Endothelial cell of hepatic sinusoid (primary cell): ENCODE data around the gene ZNF343.
"Not testable (repeated sequence)": the region's sequence is repeated elsewhere in the genome, so short reads cannot be mapped to it uniquely, and the experiment has no call there.

Experiments used
- in situ Hi-C: cut with HindIII; loops from 2 replicates; pipeline ENCODE4 v1.10.0; 2017; ENCODE audit warnings: low sequenced_read_pairs

Gene ZNF343

DNA sequence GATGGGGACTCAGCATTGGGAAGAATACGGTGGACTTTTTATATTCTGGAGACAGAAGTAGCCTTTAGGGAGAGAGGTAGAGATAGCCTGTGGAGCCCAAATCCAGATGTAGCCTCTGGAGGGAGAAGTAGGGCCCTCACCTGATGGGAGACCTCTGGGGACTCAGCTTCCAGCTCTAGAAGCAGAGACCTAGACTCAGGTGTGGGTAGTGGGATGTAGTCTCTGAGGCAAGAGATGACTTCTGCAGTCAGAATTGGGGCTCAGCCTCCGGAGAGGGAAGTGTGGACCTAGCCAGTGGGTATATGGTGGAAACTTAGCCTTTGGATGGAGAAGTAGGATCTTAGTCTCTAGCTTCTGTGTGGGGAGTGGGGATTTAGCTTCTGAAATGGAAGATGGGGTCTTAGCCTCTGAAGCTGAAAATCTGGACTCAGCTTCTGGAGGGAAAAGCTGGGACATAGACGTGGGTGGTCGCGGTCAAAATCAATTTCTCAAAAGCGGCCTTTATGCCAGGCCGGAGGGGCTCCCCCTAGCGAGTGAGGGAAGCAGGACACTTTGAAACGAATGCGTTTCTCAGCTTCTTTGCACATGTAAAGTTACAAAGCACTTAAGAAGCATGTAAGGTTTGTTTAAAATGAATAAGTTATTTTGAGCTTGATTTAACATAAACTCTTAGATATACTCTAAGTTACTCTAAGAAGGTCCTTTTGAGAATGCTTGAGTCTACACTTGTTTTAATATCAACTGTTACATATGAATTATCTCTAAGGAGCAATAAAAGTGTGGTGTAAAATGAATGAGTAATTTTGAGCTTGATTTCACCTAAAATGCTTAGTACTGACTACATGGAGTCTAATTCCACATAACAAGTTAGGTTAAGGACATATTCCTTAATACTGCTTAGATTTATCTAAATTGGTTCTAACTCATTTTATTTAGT is 12.9 kb upstream of the ZNF343 start:
- in situ Hi-C loops = no loop called here

DNA sequence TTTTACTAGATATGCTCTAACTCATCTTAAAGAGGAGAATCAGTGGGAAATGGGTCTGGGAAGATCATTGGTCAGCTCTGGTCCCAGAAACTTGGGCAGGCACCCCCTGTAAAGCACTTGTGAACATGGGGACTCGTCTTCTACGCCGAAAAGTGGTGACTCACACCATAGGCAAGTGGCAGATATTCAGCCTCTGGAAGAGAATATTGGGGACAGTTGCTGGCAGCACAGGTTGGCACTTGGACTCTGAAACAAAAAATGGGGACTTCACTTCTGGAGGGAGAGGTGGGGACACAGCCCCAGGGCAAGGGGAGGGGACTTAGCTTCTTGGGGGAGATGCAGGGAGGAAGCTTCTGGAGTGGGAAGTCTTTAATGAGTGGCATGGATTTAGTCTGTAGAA is 11.9 kb upstream of the ZNF343 start:
- in situ Hi-C loops = no loop called here

DNA sequence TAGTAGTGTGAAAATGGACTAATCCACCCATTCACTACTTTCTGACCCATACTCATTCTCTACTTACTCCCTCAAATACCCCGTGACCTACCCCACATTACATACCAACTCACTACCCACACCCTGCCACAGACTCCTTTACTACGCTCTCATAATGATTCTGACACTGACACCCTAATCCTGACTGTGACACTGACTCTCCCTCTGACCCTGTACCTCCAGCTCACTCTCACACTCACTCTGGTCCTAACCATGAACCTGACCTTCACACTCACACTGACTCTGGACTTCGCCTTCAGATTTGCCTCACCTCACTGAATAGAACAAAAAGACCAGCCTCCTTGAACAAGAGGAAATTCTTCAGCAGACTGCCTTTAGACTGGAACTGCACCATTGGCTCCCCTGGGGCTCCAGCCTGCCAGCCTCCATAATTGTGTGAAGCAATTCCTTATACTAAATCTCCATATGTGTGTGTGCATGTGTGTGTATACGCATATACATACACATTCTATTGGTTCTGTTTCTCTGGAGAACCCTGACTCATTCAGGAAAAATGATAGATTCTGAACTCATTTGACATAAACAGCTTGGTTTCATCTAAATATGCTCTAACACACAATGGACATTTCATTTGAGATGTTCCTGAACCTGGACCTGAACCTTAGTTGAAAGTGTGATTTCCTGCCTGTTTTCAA is 10.5 kb upstream of the ZNF343 start:
- in situ Hi-C loops = no loop called here

DNA sequence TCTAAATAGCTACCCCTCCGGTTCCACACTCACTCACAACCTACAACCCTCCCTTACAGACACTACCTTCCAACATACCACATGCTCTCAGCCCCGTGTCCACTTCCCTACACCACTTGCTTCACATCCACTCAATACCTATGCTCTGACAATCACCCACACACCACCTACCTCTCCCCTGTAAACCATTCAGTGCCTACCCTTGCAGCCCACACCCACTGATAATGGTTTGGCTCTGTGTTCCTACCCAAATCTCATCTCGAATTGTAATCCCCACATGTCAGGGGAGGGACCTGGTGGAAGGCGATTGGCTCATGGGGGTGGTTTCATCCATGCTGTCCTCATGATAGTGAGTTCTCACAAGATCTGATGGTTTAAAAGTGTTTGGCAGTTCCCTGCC is 9.8 kb upstream of the ZNF343 start:
- in situ Hi-C loops = no loop called here

DNA sequence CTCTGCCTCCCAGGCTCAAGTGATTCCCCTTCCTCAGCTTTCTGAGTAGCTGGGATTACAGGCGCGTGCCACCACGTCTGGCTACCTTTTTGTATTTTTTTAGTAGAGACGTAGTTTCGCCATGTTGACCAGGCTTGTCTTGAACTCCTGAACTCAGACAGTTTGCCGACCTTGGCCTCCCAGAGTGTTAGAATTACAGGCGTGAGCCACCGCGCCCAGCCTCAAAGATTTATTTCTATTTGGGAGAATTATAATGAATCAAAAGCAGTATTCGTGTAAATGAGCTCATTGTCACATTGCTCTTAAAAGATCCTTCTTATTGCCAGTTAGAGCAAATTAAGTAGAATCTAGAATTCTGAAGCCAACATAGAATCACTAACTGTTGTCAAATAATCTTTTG is 9.4 kb upstream of the ZNF343 start:
- in situ Hi-C loops = no loop called here

GRCh38 chr20:2516399-2516798 is 7.7 kb upstream of the ZNF343 start:
- in situ Hi-C loops = no loop called here

DNA sequence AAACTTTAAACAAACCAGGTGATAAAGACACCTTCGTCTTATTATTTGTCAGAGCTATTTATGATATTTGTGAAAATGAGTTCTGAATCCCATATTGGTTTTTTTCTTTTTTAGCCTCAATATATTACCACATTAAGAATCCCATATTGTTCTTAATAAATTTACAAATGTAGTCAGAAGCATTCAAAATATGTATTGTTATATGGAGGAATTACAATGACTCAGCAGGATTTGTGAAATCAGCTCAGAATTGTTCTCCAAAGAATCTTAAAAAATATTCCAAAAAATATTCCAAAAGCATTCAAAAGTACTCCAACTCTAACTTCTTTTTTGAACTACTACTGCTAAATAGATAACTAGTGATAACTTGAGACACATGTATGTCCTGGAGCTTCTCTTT is 6.5 kb upstream of the ZNF343 start:
- in situ Hi-C loops = no loop called here

GRCh38 chr20:2509794-2510193 is 1.1 kb upstream of the ZNF343 start:
- in situ Hi-C loops = no loop called here

GRCh38 chr20:2509468-2509781 is 710 bp upstream of the ZNF343 start:
- in situ Hi-C loops = no loop called here

DNA sequence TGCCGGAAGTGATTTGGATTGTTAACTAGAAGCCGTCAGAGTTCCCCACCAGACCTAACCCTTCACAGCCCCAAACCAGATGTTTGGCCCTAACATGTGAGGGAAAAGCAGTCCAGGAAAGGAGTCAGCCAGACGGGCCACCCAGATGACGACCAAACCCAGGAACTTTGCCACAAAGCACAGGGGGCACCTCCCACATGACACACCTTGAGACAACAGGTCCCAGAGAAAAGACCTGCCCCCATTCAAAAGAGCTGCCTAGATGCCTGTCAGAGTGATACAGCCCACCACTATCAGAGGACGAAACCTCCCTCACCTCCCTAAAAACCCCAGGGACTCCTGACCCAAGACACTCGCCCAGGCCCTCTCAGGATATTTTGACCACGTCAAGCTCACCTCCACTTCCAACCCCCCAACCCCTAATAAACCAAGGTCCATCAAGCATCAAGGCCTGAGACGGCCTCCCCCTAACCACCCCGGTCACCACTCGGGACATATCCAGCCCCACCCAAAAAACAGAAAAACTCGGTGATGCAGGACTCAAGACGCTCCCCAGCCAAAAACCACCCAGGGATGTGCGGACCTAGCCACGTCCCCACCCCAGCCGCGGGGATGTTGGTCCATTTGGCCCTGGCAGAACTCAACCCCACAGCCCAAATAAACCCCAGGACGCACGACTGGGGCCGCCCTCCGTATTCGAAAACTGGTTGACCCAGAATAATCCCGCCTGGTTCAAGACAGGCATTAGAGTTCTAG is 662 bp downstream of the ZNF343 start:
- in situ Hi-C loops = no loop called here

DNA sequence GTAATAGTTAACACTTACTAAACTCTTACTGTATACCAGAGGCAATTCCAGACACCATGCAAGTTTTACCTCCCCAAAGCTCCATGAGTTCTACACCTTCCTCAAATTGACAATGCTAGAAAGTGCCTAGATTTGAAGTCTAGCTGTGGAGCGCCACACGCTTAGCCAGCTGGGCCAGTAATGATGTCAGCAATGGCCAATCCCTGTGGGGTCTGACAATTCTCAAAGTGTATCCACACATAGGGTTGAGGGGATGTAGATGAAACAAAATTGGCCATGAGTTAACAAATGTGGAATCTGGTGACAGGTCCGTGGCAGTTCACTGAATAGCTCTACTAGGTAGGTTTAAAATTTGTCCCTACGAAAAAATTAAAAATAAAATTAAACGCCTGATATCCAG is 1.3 kb downstream of the ZNF343 start:
- in situ Hi-C loops = no loop called here

DNA sequence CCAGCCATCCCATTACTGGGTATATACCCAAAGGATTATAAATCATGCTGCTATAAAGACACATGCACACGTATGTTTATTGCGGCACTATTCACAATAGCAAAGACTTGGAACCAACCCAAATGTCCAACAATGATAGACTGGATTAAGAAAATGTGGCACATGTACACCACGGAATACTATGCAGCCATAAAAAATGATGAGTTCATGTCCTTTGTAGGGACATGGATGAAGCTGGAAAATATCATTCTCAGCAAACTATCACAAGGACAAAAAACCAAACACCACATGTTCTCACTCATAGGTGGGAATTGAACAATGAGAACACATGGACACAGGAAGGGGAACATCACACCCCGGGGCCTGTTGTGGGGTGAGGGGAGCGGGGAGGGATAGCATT is 2.3 kb downstream of the ZNF343 start:
- in situ Hi-C loops = not testable (repeated sequence)

- in situ Hi-C loops = not testable (repeated sequence)
Measured at GRCh38 chr20:2504803-2505202, 3.9 kb downstream of the ZNF343 start.

- in situ Hi-C loops = not testable (repeated sequence)
Measured at GRCh38 chr20:2502808-2503384, 5.8 kb downstream of the ZNF343 start.

DNA sequence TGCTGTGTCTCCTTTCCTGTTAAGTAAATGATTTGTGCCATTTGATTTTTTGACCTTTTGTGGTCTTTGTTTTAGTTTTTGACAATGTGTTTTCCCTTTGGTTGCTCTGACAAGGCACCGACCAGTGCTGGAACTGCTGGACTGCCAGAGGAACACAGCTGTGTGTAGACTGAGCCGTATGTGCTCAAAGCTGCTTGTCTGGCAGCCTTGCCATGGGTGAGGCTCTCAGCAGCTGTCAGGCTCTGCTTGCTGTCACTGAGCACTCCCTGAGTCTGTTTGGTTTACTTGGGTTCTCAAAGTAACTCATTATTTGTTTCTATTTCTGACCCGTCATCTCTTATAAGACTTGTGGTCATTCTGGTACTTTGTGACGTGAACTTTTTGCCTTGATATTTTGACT is 23.1 kb downstream of the ZNF343 start:
- in situ Hi-C loops = no loop called here

DNA sequence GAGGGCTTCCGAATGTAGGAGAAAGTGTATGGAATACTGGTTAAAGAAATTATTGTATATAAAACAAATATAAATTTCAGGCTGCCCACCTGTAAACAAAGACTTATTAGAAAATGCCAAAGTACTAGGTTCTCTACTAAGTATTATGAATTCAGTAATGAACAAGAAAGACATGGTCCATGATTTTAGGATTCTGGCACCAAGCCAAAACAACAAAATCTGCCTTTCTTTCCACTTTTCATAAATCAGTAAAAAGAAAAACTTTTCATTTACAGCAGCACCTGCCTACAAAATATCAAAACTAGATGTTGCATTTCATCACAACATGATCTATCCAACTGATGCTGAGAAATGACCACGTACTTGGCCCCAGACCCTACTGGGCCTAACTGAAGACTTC is 23.6 kb downstream of the ZNF343 start:
- in situ Hi-C loops = no loop called here

- in situ Hi-C loops = no loop called here
Measured at GRCh38 chr20:2483504-2483903, 25.2 kb downstream of the ZNF343 start.

DNA sequence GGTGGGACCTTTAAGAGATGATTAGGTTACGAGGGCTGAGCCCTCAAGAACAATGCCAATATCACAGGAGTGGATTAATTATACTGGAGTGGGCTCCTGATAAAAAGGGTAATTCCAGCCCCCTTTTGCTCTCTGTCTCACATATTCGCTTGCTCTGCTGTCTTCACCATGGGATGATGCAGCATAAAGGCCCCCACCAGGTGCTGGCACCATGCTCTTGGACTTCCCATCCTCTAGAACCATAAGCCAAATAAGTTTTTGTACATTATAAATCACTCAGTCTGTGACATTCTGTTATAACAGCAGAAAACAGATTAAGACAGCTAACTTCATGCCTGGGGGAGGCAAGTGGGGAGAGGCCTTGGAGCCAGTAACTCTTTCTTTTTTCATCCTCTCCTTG is 28.3 kb downstream of the ZNF343 start:
- in situ Hi-C loops = no loop called here

DNA sequence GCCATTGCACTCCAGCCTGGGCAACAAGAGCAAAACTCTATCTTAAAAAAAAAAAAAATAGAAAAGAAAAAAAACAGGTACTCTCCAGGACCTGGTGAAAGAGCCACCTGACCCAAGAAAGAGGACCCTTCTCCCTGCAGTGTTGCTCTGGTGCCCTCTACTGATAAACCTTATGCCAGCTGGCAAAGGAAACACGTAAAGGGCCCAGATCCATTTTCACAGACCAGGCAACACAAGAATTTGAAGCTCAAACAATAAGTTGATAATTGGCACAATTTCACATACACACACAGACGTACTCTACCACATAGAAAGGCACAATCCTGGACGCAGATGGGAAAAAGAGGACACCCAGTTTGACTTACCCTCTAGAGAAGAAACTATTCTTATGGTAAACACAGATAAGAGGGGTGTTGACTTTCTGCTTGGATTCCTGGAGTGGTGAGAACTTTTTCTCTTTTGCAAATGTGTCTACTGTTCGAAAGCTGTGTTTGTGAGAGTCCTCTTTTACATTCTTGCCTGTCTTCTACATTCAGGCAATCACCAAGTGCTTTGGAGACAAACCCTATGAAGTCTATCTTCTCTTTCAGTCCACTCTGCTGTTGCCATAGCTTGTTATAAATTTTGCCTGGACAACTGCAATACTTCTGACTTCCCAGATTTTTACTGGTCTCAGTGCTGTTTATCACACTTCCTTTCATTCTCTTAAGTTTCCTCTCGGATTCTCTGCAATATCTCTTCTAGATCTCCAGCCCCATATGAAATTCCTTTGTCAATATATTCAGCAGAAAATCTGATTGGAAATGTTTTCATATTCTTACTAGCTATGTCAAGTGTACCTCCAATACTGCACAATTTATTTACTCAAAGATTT is 31.7 kb downstream of the ZNF343 start:
- in situ Hi-C loops = no loop called here
